ENCODE measurements around the gene HEATR1.

The HEATR1 gene

DNA sequence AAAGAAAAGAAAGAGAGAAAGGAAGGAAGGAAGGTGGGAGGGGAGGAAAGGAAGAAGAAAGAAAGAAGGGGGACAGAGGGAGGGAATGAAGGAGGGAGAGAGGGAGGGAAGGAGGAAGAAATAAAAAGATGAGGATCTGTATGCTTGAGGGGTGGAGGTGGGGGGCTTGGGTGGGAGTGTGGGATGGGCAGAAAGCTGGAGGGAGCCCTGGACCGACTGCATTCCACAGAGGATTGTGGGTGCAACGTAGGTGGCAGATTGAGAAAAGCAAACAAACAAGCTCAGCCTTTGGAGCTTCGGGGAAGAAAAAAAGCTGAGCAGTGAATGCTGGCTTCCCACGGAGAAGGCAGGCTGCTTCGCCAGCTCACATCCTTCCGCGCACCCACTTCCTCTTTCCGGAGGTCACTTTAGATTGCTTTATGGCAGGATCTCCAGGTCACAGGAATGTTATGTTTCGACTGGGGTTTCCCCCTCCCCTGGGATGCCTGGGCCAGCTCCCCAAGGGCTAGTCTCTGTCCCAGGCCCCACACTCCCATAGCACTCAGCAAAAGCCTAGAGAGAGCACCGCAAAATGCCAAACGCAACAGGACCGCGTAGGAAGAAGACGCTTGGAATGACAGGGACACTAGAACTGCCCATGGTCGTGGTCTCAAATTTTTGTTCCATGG, 101.2 kb downstream of the HEATR1 start:
- Histone ChIP-seq H3K36me3 (ENCODE audit: control insufficient read depth, low read length) (no peaks in the 10 kb centered on the region), H3K27ac (ENCODE audit: low read depth, low read length) (no peak overlapping the region), H4K20me1 (ENCODE audit: control insufficient read depth, insufficient read depth, low read depth, low read length) (no peaks in the 10 kb centered on the region), H3K27me3 (ENCODE audit: control insufficient read depth, low read length) (no peaks in the 10 kb centered on the region; the same call in 1 of the 2 replicates), H3K9me3 (ENCODE audit: control insufficient read depth, insufficient read depth, low read length) (no peaks in the 10 kb centered on the region), H3K4me3 (ENCODE audit: low read length) (no peak overlapping the region), H3K79me2 (ENCODE audit: control insufficient read depth, low read length) (no peaks in the 10 kb centered on the region), H3K4me1 (ENCODE audit: control insufficient read depth, low read length) (no peaks in the 10 kb centered on the region), H3F3A (ENCODE audit: control insufficient read depth, insufficient read depth) (no peaks in the 10 kb centered on the region), H3K4me2 (ENCODE audit: low read length) (no peak overlapping the region), H3K9me2 (replicated peaks; ENCODE audit: control insufficient read depth, low read length) (no peaks in the 10 kb centered on the region)
- TF ChIP-seq CTCF (IDR thresholded peaks at IDR 0.05; ENCODE audit: low read depth, low read length, poor library complexity, severe bottlenecking) = no peak
- no peak for TF ChIP-seq EZH2phosphoT487 (IDR thresholded peaks at IDR 0.05; ENCODE audit: borderline replicate concordance, low read length)

DNA sequence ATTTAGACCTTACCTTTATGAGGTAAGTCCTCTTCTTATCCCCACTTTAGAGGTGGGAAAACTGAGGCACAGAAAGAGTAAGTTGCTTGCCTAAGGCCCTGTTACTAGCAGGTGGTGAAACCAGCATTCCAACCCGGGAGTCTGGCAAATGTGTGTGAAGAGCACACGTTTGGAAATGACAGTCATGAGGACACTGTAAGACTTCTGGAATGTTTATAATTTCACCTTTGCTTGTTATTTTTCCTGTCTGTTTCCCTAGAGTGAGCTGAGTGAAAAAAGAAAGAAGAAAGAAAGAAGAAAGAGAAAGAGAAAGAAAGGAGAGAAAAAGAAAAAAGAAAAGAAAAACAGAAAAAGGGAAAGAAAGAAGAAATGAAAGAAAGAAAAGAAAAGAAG, 101.7 kb downstream of the HEATR1 start:
- Histone ChIP-seq H3K36me3 (ENCODE audit: control insufficient read depth, low read length) (no peaks in the 10 kb centered on the region), H3K27ac (ENCODE audit: low read depth, low read length) (no peak overlapping the region), H3K9me2 (replicated peaks; ENCODE audit: control insufficient read depth, low read length) (no peaks in the 10 kb centered on the region), H3F3A (ENCODE audit: control insufficient read depth, insufficient read depth) (no peaks in the 10 kb centered on the region), H3K9me3 (ENCODE audit: control insufficient read depth, insufficient read depth, low read length) (no peaks in the 10 kb centered on the region), H3K27me3 (ENCODE audit: control insufficient read depth, low read length) (no peaks in the 10 kb centered on the region; the same call in 1 of the 2 replicates), H3K4me2 (ENCODE audit: low read length) (no peak overlapping the region), H4K20me1 (ENCODE audit: control insufficient read depth, insufficient read depth, low read depth, low read length) (no peaks in the 10 kb centered on the region), H3K4me1 (ENCODE audit: control insufficient read depth, low read length) (no peaks in the 10 kb centered on the region), H3K4me3 (ENCODE audit: low read length) (no peak overlapping the region), H3K79me2 (ENCODE audit: control insufficient read depth, low read length) (no peaks in the 10 kb centered on the region)
- TF ChIP-seq EZH2phosphoT487 (IDR thresholded peaks at IDR 0.05; ENCODE audit: borderline replicate concordance, low read length) (no peak), CTCF (IDR thresholded peaks at IDR 0.05; ENCODE audit: low read depth, low read length, poor library complexity, severe bottlenecking) (no peak)

- Histone ChIP-seq H3K9me3 (ENCODE audit: control insufficient read depth, insufficient read depth, low read length) (no peaks in the 10 kb centered on the region), H3K27me3 (ENCODE audit: control insufficient read depth, low read length) (no peaks in the 10 kb centered on the region; the same call in 1 of the 2 replicates), H3K36me3 (ENCODE audit: control insufficient read depth, low read length) (no peaks in the 10 kb centered on the region), H3K4me3 (ENCODE audit: low read length) (no peak overlapping the region), H3F3A (ENCODE audit: control insufficient read depth, insufficient read depth) (no peaks in the 10 kb centered on the region), H3K79me2 (ENCODE audit: control insufficient read depth, low read length) (no peaks in the 10 kb centered on the region), H4K20me1 (ENCODE audit: control insufficient read depth, insufficient read depth, low read depth, low read length) (no peaks in the 10 kb centered on the region), H3K4me1 (ENCODE audit: control insufficient read depth, low read length) (no peaks in the 10 kb centered on the region), H3K9me2 (replicated peaks; ENCODE audit: control insufficient read depth, low read length) (no peaks in the 10 kb centered on the region), H3K27ac (ENCODE audit: low read depth, low read length) (no peak overlapping the region), H3K4me2 (ENCODE audit: low read length) (no peak overlapping the region)
- no peak for TF ChIP-seq CTCF (IDR thresholded peaks at IDR 0.05; ENCODE audit: low read depth, low read length, poor library complexity, severe bottlenecking)
- TF ChIP-seq EZH2phosphoT487 (IDR thresholded peaks at IDR 0.05; ENCODE audit: borderline replicate concordance, low read length) = no peak
These were observed 103.2 kb downstream of the HEATR1 start for GRCh38 chr1:236501093-236501492.
